Gastroesophageal sphincter (tissue), 3 donors: ENCODE measurements around the gene OLFML2A.
"Not testable (repeated sequence)": the region's sequence is repeated elsewhere in the genome, so short reads cannot be mapped to it uniquely, and the experiment has no call there.

Experiments
- POLR2AphosphoS5 ChIP-seq: sonication (generic); formaldehyde crosslinking; IDR thresholded peaks from one replicate; pipeline ENCODE4 v1.6.1; 2017; ENCODE audit warnings: antibody characterized with exemption
- TF ChIP-seq, protein P1 (sequence below), 4 experiments: fragments of 200-600 bp in 2 of 4; fragments of 450-650 bp in 2 of 4; sonication (generic) in 1 of 4; IDR thresholded peaks; one replicate each; pipeline ENCODE4 v1.5.1; 2017 to 2019; ENCODE audit warnings: antibody characterized with exemption in 4 of 4, mild to moderate bottlenecking in 2 of 4, moderate library complexity in 2 of 4

DNA sequence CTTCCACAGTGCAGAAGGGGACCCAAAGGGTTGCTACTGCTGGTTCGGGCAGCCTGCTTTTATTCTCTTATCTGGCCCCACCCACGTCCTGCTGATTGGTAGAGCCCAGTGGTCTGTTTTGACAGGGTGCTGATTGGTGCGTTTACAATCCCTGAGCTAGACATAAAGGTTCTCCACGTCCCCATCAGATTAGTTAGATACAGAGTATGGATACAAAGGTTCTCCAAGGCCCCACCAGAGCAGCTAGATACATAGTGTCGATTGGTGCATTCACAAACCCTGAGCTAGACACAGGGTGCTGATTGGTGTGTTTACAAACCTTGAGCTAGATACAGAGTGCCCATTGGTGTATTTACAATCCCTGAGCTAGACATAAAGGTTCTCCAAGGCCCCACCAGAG is 61.2 kb downstream of the OLFML2A start:
- TF ChIP-seq, protein P1, sequence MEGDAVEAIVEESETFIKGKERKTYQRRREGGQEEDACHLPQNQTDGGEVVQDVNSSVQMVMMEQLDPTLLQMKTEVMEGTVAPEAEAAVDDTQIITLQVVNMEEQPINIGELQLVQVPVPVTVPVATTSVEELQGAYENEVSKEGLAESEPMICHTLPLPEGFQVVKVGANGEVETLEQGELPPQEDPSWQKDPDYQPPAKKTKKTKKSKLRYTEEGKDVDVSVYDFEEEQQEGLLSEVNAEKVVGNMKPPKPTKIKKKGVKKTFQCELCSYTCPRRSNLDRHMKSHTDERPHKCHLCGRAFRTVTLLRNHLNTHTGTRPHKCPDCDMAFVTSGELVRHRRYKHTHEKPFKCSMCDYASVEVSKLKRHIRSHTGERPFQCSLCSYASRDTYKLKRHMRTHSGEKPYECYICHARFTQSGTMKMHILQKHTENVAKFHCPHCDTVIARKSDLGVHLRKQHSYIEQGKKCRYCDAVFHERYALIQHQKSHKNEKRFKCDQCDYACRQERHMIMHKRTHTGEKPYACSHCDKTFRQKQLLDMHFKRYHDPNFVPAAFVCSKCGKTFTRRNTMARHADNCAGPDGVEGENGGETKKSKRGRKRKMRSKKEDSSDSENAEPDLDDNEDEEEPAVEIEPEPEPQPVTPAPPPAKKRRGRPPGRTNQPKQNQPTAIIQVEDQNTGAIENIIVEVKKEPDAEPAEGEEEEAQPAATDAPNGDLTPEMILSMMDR (IDR thresholded peaks at IDR 0.05) = not testable (repeated sequence)
- not testable (repeated sequence) for TF ChIP-seq POLR2AphosphoS5
